Lower leg skin (tissue), 4 donors: ENCODE measurements around the gene ZNF804B. TPM values are rescaled to one million over a fixed set of nuclear protein-coding genes. Genes with fewer than 3 reads are reported as not detected.

Experiments used
- DNase-seq, 2 donors: peaks; one replicate each; pipeline ENCODE4 v3.0.0-alpha.2; 2019; ENCODE audit warnings: low spot score in 2 of 2
- H3K4me3 ChIP-seq: fragments of 200-600 bp; sonication (generic); 2 replicates; pipeline ENCODE4 v1.5.1; 2017; ENCODE audit warnings: mild to moderate bottlenecking, low read depth; ENCODE audit not compliant: poor library complexity, severe bottlenecking
- POLR2A ChIP-seq, 2 donors: fragments of 450-650 bp; IDR thresholded peaks; one replicate each; pipeline ENCODE4 v1.6.1; 2016 to 2017; ENCODE audit warnings: antibody characterized with exemption in 2 of 2, mild to moderate bottlenecking in 1 of 2, moderate library complexity in 1 of 2
- WGBS, 2 donors: methylation state at CpG; one replicate each; pipeline ENCODE4 v1.1.5; 2018; 5-methylcytosine and 5-hydroxymethylcytosine counted together
- intact Hi-C: fragments of 100-400 bp; cut with DNase I; formaldehyde crosslinking; loops from one replicate; pipeline ENCODE4 v1.15.0; 2023; ENCODE audit warnings: low total_unique reads
- total RNA-seq, 4 donors: library from RNA; depleted of rRNA; stranded (reverse); fragments of >200 nt; gene quantifications; one replicate each; pipeline ENCODE4 v1.1.0, GENCODE V29; 2016
- TF ChIP-seq, protein P1 (sequence below), 3 donors: fragments of 450-650 bp; IDR thresholded peaks; one replicate each; pipeline ENCODE4 v1.5.1; 2016; ENCODE audit warnings: antibody characterized with exemption in 3 of 3, mild to moderate bottlenecking in 3 of 3, moderate library complexity in 2 of 3

ZNF804B gene
- total RNA-seq, 4 donors from 2014 or later: not detected

DNA sequence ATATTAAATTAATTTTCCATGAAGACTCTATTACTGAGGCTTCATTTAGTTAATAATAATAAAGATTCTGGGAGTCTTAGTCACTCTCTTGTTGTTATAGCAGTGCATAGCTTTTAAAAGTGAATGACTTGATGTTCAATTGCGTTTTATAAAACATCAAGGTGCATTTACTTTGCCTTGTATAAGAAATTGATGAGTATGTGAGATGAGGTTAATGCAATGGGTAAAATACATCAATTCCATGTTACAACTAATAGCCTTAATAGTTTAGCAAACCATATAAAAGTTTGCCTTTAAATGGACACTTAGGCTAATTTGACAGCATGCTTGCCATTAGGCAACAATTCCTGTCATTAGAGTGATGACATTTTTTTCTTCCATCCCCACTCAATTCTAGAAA, 209.7 kb downstream of the ZNF804B start:
- intact Hi-C loops: no loop called here
- no peak for DNase-seq
- TF ChIP-seq, protein P1, sequence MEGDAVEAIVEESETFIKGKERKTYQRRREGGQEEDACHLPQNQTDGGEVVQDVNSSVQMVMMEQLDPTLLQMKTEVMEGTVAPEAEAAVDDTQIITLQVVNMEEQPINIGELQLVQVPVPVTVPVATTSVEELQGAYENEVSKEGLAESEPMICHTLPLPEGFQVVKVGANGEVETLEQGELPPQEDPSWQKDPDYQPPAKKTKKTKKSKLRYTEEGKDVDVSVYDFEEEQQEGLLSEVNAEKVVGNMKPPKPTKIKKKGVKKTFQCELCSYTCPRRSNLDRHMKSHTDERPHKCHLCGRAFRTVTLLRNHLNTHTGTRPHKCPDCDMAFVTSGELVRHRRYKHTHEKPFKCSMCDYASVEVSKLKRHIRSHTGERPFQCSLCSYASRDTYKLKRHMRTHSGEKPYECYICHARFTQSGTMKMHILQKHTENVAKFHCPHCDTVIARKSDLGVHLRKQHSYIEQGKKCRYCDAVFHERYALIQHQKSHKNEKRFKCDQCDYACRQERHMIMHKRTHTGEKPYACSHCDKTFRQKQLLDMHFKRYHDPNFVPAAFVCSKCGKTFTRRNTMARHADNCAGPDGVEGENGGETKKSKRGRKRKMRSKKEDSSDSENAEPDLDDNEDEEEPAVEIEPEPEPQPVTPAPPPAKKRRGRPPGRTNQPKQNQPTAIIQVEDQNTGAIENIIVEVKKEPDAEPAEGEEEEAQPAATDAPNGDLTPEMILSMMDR (IDR thresholded peaks at IDR 0.05): no peak
- no peak for TF ChIP-seq POLR2A (IDR thresholded peaks at IDR 0.05)
- 85 to 96% methylated on average over 1 of the region's 1 CpG for WGBS, 2 donors
- H3K4me3 ChIP-seq: no peak overlapping the region

DNA sequence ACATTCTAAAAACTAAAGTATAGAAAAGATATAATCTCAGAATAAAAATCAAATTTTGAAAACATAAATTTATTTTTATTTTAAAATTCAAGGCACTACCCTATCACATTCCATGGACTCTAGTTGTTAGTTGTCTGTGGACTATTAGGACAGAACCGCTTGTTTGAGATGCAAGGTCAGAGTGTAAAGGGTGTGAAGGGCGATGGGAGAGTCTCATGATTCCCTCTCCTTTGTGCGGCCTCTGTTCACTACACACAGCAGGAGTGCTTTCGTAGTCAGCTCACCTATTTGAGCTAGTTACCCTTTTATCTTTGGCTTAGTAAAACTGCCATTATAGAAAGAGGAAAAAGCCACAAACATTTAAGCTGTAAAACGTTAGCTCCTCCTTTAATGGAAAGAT, 225.8 kb downstream of the ZNF804B start:
- 77 to 82% methylated on average over 5 of the region's 5 CpGs for WGBS, 2 donors

DNA sequence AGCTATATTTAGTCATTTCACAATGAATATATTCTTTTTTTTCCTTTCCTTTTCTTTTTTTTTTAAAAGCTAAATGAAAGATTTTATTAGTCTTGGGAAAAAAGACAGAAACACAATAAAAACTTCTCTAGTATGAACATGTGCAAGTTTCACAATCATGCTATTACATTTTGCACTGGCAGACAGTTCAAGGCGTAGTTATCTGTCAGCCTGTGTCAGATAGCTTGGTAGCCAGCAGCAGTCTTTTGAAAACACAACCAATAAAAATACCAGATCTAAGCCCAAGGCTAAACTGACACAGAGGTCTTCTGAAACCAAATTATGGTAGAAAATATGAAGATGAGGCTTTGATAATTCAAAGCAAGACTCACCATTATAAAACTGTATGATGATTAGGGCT, 241.8 kb downstream of the ZNF804B start:
- whole genome bisulfite sequencing, 2 donors: 33 to 37% methylated on average over 1 of the region's 1 CpG
- peak in 1 of 2 donors; percentile 21 for DNase-seq

More for the DNA sequence above, 225.8 kb downstream of the ZNF804B start:
- TF ChIP-seq POLR2A (IDR thresholded peaks at IDR 0.05): no peak
- TF ChIP-seq, protein P1 (IDR thresholded peaks at IDR 0.05): no peak
- H3K4me3 ChIP-seq: no peak overlapping the region
- no peak for DNase-seq
- intact Hi-C loops: no loop called here

DNA sequence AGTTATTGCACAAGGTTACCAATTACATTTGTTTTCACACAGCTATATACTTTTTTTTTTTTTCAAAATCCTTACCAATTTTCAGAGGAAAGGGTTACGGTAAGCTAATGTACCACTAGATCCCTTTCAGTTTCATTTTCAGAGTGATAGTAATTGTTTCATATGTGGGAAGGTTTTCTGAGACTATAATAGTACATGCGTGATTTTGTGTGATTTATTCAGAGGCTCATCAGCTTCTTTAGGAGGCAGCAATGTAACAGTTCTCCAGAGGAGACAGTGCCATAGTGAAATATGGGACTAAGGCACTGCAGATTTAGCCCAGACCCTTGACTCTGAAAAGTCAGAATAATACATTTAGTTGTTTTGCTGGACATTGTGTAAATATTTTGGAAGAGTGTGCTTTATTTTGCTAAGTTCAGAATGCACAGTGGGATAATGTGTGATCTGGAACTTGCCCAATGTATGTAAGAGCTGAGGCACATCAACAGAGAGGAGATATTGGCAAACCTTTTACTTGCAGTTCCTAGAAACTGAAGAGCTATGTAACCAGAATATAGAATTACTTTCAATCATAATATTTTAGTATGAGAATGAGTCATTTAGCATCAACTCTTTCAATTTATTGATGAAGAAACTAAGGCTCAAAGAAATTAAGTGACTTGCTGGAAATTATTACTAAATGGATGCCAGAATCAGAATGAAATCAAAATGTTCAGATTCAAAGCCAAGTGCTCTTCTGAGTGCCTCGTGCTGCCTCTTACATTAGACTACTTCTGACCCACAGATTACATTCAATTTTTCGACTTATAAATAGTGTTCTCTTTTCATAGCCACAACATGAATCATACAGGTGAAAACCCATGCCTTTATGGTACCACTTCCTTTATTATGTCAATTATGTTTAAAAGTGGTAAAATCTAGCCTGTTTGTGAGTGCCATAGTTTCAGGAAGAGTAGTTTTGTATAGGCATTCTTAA, 243.8 kb downstream of the ZNF804B start:
- no peak overlapping the region for H3K4me3 ChIP-seq
- 35 to 42% methylated on average over 4 of the region's 4 CpGs for WGBS, 2 donors
- intact Hi-C loops: no loop called here
- no peak for TF ChIP-seq POLR2A (IDR thresholded peaks at IDR 0.05)
- TF ChIP-seq, protein P1 (IDR thresholded peaks at IDR 0.05): no peak
- no peak for DNase-seq

More for the DNA sequence above, 241.8 kb downstream of the ZNF804B start:
- H3K4me3 ChIP-seq: no peak overlapping the region
- TF ChIP-seq POLR2A (IDR thresholded peaks at IDR 0.05): no peak
- TF ChIP-seq, protein P1 (IDR thresholded peaks at IDR 0.05): no peak
- intact Hi-C loops: no loop called here

DNA sequence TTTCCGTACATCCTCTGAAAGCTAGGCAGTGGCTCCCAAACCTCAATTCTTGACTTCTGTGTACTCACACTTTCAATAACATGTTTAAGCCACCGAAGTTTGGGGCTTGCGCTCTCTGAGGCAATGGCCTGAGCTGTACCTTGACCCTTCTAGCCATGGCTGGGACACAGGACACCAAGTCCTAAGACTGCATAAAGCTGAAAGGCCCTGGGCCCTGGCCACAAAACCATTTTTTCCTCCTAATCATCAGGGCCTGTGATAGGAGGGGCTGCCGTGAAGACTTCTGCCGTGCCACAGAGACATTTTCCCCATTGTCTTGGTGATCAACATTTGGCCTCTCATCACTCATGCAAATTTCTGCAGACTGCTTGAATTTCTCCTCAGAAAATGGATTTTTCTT, 252.5 kb downstream of the ZNF804B start:
- TF ChIP-seq, protein P1 (IDR thresholded peaks at IDR 0.05): no peak
- no peak for TF ChIP-seq POLR2A (IDR thresholded peaks at IDR 0.05)
- peak in 1 of 2 donors; percentile 57 for DNase-seq
- no peak overlapping the region for H3K4me3 ChIP-seq
- WGBS, 2 donors: 91% methylated on average over 5 of the region's 5 CpGs
- intact Hi-C loops: no loop called here
